Measurements from ENCODE around the gene TRPM5.

Gene TRPM5

DNA sequence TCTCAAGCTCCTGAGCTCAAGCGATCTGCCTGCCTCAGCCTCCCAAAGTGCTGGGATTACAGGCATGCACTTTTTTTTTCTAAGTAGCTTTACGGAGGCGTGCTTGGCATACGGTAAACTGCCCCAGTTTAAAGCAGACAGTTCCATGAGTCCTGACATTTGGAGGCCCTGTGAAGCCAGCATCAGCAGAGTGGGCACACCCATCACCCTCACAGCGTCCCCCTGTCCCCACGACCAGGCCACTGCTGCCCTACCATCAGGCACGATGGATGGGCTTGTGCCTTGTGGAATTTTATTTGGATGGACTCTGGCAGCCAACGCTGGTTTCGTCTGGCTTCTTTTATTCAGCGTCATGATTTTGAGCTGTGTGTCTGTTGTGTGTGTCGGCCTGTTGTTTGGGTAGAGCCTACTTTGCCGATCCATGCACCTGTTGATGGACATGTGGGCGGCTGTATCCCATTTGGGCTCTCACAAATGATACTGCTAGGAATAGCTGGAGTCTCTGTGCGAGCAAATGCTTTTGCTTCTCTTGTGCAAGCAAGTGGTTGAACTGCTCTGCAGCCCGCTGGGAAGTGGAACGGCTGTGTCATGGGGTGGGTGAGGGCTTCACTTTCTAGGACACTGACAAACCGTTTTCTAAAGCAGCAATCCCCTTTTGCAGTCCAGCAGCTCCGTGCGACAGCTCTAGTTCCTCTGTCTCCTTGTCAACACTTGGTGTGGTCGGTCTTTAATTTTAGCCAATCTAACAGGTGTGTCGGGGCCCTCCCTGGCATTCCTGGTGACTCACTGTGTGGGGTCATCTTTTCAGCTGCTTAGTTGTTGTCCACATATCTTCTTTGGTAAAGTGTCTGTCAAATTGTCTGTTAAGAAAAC, 24.3 kb upstream of the TRPM5 start:
- no peak for DNase-seq

DNA sequence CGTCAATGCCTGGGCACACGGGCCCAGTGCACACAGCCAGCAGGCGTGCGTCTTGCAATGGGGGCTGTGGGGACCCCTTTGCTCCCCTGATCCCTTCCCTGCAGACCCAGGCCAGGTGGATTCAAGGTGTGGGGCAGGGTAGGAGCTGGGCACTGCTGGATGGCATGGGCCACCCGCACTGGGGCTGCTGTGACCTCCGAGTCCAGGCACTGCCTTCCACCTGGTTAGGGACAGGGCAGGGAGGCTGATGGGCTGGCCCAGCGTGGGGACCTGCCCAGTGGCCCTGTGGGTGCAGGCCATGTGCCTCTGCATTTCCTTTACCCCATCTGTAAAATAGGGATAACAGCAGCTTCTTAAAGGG, 23.4 kb upstream of the TRPM5 start:
- DNase-seq = no peak

DNA sequence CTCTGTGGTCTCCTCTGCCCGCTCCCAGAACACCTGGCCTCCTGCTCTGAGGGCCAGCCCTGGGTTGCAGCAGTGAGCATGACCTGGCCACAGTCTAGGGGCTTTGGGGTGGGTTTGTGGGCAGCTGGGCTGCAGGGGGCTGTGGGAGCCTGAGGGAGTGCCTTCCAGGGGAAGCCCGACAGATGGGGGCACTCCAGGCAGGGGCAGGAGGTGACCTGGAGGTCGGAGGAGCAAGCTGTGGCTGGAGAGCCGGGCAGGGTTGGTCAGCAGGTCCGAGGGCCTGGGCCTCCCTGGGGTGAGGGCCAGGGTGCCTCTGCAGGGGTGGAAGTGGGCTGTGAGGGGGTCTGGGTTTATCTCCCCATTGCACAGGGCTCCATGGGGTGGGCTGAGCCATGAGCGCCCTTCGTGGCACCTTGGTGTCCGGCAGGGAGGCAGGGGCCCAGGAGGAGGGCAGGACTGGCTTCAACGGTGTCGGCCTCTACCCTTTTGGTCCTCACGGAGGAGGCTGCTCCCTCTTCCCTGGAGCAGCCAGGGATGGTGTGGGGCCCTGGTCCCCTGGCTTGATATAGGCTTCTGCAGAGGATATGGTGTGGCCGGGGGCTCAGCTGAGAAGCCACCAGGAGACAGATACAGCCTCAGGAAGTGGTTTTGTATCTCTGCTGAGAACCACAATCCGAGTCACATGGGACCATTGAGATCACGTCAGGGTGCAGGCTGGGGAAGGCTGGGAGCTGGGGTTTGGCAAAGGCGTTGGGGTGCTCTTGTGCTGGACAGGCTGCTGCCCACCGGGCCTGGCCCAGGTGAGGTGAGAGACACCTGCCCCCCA, 22.8 kb upstream of the TRPM5 start:
- DNase-seq = no peak

DNA sequence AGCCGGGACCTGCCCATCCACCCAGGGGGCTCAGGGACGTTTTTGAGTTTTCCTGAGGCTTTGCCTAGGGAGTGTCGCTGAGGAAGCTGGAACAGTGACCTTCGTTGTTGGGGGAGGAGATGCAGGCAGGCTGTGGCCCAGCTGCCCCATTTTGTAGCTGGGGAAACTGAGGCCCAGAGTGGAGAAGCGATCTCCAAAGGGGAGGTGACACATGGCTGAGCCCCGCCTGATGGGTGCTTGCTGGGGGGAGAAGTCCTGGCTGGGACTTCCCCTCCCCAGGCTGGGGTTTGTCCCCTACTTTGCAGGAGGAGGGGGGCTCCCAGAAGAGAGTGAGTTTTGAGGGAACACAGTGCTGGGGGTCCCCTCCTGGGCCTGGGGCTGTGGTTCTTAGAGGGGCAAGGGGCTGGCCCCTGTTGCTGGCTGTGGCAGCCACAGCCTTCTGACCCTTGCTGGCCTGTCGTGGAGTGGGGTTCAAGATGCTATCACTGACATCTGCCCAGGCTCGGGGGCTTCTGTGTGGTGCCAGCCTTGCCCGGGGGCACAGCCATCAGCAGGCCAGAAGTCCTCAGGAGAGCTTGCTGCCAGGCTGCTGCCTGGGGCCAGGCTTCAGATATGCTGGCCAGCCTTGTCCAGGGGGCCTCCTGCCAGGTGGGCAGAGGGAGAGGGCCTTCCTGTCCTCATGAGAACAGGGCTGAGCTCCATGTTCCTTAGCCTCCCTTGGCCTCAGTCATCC, 21.9 kb upstream of the TRPM5 start:
- no peak for DNase-seq

DNA sequence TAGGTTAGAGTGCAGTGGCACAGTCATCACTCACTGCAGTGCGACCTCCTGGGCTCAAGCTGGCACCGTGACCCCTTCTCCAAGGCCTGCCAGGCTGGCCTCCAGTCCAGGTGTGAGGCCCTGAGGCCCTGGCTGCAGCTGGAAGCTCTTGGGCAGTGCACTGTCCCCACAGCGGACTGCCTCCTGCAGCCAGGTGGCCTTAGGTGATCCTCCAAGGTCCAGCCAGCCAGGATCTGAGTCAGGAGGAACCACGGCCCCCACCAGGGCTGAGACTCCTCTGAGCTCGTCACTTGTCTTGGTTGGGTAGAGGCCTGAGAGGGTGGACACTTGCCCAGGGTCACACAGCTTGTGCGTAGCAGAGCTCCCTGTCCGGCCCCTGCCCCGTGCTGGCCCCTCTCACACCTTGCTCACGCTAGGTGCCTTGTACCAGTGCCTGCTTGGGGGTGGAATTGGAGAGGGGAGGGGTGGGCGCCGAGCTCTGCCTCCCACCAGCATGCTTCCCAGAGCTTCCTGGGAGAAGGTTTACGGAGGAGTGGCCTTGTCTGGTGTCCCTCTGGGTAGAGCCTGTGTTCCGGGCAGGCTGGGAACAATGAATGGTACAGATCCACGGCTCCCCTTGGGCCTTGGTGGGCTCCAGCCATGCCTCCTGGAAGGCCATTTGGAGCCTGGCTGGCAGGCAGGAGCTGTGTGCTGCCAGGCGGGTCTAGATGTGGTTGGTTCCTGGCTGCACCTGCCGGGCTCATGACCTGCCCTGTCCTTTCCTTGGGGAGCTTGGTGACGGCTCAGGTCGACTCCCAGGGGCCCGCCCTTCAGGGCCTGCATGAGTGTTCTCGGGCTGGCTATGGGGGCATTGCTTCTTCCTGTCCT, 21.1 kb upstream of the TRPM5 start:
- DNase-seq = no peak

DNA sequence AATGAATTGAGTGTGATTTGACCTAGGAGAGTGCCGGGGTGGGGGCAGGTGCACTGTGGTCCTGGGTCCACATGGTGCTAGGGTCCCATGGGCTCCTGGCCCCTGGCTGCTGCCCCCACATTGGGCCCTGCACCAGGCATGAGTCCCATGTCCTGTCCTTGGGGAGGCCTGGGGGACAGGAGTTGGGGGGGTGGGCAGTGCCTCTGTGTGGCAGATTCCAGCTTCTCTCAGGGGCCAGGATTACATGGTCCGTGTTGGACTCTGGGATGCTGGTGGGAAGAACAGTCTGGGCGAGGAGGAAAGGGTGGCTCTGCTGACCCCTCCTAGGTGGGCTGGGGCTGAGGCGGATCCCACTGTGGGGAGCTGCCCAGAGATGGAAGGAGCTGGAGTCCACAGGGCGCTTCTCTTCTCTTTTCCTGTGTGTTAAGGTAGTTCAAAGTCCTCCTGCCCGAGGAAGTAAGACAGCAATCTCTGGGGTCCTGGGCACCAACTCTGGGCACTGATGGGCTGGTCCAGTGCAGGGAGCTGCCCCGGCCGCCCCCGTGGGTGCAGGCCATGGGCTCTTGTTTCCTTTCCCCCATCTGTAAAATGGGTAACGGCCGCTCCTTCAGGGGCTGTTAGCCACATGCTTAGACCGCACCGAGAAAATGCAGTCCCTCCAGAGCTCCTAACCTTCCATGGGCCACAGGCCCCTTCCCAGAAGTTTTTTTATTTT, 20.3 kb upstream of the TRPM5 start:
- no peak for DNase-seq

DNA sequence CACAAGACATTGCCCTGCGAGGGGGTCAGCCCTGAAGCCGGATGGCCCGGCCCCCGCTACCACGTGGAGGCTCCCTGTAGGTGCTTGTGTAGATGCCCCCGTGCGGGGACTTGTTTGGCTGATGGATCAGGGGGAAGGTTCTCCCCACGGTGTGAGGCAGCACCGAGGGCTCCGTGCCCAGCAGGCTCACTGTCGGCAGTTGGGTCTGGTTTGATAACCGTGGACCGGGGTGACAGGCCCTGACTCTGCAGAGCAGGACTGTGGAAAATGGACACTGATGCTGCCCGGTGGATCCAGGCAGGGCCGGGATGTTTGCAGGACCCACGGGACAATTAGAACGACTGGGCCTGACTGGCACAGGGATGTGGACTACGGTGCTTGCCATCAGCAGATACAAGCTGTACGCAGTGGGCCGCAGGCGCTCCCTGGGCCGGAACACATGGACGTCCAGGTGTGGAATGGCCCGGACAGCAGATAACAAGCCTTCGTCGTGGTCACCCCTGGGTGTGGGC, 19.5 kb upstream of the TRPM5 start:
- DNase-seq = no peak

DNA sequence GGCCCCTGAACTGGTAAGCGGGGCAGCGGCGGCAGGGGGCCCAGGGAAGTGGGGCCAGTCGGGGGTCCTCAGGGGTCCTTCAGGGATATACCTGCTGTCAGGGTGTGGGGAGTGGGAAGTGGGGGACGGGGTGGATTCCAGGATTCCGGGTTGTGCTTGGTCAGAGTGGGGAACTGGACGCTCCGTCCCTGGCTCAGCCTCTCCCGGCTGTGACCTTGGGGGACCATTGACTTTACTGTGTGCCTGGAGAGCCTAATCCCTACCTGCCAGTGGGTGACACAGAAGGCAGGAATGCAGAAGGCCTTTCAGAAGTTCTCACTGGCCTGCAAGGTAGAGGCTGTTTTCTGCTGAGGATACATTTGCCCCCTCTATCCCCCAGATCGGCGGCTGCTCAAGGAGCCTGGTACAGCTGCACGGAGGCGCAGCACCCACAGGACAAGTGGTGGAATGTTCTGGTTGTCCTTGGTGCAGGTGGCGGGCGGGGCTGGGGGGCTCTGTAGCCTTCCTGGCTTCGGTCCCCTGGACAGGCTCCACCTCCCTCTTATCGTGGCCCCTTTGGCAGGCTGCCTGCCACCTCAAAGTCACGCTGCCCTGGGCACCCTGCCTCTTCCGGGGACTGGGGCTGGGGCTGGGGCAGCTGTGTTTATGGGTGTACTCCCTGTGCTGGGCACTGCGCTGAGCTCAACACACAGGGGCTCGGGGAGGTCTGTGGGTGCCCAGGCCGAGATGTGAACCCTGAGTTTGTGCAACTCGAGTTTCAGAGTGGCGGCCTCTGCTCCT, 18.9 kb upstream of the TRPM5 start:
- DNase-seq = no peak

DNA sequence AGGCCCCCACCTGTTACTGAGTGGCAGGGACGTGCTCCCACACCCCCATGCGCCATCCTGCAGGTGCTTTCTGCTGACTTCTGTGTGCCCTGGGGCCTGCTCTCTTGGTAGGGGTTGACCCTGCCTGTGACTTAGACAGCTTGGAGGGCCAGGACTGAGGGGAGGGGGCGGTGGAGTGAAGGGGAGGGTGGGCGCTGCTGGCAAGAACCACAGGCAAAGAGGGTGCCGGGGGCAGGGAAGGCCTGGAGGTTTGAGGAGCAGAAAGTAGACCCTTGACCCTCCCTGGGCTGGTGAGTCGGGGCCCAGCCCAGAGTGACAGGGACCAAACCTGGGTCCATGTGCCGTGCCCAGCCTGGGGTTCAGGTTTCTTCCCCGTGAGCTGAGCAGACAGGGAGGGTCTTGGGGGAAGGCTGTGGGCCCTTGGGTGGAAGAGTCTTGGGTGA, 18.2 kb upstream of the TRPM5 start:
- no peak for DNase-seq

DNA sequence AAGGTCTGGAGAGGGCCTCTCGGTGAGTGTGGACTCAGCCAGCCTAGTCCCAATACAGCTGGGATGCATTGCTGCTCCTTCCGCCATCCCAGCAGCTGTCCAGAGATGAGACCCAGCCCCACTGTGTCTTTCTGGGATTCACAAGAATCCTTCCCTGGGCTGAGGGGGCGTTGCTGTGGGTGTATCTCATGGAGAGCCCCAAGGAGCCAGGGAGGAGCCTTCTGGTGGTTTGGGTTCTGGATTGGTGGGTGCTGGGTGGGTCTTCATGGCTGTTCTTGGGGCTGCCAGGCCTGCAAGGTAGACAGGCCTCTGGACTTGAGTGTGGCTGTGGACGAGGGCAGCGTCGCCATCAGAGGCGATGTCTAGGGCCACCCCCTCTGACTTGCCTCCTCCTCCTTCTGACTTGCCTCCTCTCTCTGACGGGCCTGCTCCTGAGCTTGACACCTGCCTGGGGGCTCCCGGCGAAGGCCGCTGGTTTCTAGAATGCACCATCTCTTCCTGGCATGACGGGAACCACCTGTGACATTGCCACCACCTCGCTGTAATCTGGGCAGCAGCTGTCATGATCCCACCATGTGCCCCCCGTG, 17.7 kb upstream of the TRPM5 start:
- no peak for DNase-seq

DNA sequence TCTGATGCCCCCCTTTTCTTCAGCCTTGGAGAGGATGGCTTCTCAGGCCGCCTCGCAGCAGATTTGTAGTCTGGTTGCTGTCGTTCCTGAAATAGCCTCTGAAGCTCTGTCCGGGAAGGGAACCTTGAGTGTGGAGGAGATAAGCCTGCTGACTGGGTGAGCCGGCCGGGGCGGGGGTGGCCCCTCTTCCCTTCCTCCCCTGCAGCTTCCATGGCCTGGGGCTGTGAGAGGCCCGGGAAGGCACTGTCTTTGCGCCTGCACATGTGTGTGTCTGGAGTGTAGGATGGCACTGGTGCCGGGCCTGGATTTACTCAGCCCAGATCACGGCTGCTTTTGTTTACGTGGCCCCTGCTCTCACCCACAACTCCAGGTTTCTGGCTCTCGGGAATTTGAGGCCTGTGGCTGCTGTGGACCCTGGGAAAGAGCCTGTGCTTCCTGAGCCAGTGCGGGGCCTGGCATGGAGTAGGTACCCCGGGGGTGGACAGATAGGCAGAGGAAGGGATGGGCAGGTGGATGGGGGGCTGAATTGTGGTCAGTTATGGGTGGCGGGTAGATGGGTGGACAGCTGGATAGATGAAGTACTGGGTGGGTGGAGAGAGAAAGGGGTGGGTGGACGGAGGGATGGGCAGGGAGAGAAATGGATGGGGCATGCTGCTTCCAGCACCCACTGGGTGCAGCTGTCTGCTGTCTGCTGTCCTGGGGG, 17.1 kb upstream of the TRPM5 start:
- no peak for DNase-seq

DNA sequence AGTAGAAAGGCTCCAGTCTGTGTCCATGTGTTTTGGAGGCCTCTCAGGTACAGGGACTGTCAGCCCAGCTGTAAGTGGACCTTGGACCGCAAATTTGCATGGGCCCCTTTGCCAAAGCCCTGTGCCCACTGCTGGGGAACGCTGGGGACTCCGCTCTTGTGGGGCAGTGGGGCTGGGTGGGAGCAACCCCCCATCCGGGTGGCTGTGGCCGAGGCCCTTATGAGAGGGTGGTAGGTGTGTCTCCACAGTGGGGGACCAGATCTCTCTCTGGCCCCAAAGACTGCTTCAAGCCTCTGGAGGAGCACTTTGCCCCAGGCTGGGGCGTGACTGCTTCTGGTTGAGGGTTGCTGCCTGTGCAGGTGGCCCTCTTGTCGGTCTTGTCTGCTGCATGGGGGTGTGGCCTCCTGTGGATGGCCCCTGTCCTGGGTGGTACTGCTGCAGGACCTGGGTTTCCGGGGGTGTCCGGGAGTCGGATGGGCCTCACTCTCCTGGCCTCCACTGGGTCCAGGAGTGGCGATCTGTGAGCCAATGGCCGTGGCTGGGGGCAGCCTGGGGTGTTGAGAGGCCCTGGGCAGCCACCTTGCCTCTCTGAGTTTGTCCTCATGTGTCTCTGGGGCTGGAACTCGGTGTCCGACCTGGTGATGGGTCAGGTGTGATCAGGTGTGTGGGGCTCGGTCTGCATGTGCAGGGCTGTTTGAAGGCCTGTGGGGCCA, 16.4 kb upstream of the TRPM5 start:
- DNase-seq = no peak

DNA sequence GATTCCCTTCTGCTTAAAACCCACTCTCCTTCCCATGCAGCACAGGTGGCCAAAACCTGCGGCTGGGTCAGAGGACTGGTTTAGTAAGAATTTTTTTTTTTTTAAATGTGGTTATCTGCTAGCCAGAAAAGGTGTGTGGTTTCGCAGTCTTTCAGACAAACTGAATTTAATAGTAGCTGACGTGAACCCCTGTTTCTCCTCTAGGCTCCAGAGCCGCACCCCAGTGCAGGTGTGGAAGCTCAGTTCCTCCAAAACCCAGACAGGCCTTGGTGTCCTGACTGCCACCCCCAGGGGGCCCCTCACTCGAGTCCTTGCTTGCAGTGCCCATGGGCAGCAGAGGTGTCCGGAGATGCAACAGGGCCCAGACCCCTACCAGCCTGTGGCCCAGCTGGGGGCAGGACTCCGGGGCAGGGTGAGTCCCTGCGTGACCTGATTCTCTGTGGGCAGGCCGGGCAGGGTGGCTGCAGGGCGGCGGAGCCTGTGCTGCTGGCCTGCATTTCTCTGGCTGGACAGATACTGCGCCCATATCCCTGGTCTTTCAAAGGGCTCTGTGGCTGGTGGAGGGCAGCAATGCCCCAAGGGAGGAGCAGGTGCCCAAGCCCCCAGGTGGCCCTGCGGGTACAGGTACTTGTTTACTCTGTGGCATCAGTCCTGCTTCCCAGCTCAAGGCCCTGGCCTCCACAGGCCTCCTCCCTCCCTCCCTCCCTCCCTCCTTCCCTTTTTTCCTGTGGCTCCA, 15.7 kb upstream of the TRPM5 start:
- DNase-seq = no peak

DNA sequence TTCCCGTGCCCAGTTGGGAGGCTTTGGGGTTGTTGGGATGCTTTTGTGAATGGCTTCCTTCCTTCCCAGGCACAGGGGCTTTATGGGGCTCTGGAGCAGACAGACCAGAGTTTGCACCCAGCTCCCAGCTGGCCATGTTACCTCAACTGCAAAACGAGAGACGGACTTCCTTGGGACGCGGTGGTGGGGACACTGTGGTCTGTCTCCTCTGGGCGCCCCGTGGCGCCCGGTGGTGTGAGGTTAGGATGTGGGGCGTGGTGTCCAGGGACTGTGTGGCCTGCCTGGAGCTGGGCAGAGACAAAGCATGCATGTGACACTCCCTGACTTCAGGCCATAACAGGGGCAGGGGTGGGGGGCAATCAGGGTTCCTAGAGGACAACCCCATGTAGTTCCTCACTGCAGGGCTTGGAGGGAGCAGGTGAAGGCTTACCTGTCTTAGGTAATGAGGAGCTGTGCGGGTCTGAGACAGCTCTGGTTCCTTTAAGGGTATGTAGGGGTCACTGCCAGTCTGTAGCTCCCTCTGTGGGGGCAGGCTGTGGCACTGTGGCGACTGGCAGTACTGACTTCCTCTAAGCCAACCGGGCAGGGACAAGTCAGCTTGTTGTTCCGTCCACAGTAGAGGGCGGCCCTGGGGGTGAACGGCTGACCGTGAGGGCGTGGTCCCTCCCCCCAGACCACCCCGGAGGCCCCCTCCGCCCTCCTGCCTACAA, 14.9 kb upstream of the TRPM5 start:
- no peak for DNase-seq

DNA sequence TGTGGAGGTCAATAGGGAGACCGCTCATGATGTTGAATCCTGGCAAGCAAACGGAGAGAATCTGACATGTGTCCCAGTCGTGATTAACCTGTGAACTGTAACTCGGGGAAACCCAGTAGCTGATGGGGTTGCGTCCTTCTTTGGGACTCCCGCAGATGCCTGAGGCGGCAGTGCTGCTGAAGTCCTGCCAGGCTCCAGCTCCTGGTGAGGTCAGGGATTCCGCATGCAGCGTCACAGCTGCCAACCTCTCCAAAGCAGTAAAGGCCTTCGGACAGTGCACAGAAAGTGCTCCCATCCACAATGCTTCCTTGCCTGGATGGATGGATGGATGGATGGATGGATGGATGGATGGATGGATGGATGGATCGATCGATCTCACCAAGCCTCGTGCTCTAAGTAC, 14.0 kb upstream of the TRPM5 start:
- no peak for DNase-seq

DNA sequence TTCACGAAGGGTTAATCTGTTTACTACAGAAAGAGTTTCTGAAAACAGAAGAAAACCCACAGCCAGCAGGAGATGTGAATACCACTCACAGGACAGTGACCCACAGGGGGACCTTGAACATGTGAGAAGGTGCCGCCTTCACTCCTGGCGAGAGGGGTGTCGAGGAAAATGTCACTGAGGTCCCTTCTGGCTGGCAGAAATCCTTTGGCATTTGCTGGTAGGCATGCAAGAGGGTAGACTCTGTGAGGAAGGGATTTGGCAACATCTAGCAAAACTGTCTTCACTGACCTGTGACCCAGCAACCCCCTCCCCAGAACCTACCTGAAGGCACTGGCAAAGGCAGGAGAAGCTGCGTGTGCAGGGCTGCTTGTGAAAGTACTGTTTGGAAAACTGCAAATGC, 9.1 kb upstream of the TRPM5 start:
- no peak for DNase-seq

DNA sequence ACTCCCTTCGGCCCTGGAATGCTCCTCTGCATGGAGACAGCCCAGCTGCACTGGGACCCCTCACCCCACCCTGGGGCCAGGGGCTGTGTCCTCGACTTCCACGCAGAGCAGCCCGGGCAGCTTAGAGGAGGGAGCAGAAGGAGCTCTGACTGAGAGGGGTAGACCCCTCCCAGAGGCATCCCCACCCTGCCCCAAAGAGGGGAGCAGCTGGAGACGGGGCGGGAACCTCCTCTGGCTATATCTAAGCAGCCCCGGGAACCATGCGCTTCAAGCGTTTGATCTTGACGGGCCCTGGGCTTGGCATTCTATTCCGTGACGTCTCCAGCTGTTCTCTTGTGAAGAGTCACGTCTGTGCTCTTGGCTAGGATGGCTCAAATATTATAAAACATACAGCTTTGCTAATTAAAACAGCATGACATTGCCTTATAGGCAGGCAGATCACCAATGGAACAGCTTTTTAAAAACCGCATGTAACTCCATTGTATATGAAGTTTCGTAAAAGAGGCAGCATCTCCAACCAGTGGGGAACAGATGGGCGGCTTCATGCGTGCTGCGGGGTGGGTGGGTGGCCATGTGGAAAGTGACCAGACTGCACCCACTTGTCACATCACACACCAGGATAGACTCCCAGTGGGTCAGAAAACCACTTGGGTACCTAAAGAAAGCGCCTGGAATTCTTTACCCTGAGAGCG, 8.2 kb upstream of the TRPM5 start:
- no peak for DNase-seq
